NCI-H2107 treated with DMSO at 0.1 percent for 48 hours (cell line): ENCODE results near the gene GLRX5.

ENCODE experiments used
- DNase-seq: peaks from one replicate; lab custom pipeline; 2025; ENCODE audit not compliant: unreplicated experiment; lab: John Stamatoyannopoulos, UW

The GLRX5 gene

DNA sequence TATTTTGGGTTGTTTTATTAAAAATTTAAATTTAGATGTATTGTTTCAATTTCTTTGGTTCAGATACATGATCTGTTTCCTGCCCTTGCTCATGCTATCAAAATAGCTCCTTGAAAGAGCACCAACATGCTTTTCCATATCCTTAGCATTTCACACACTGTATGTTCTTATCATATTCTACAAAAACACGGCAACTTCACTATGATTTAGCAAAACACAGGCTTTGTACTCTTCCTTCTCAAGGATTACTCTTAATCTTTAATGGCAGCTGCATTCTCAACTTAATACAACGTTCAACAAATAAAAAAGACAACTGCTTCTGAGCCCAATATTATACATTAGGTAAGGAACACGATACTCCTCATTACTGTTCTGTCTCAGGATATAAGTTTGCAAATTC is 2.9 kb upstream of the GLRX5 start:
- DNase-seq = no peak

GRCh38 chr14:95533391-95533821 is 1.4 kb upstream of the GLRX5 start:
- DNase-seq = peak; percentile 72

DNA sequence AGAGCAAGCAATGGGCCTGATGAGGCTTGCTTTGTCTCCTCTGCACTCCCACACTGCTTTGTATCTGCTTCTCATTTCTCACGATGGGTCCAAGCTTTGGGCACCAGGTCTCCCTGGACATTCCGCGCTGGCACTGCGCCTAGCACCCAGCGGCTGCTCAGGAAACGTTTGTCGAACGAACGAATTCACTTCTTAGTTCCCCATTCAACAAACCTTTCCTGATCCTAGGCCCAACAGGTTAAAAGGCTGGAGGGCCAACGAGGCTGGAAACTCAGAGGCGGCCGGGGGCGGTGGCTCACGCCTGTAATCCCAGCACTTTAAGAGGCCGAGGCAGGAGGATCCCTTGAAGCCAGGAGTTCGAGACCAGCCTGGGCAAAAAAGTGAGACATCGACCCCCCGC is 1.0 kb upstream of the GLRX5 start:
- DNase-seq = no peak

GRCh38 chr14:95535226-95536021 is 574 bp downstream of the GLRX5 start:
- no peak for DNase-seq

DNA sequence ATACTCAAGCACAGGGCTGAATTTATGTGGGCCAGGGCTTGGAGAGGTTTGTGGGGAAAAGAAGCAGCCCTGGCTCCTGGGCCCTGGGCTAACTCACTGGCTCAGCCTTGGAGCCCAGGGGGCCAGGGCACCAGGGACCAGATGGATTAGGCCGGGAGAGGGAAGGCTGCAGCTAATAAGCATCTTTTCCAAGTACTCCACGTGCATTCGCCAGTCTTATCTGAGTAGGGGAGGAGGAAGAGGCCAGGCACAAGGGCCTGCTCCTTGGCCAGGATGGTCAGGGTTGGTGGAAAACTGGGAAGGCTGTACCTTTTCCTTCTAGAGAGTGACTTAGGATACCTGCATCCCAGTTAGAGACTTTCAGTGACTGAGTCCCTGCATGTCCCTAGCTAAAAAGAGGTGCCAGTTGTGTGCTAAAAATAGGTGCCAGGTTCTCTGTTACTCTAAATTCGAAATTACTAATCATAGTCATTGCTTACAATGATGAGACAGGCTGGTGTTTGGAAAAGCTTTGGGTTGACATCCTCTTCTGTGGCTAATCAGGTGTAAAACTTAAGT is 1.3 kb downstream of the GLRX5 start:
- DNase-seq = no peak

DNA sequence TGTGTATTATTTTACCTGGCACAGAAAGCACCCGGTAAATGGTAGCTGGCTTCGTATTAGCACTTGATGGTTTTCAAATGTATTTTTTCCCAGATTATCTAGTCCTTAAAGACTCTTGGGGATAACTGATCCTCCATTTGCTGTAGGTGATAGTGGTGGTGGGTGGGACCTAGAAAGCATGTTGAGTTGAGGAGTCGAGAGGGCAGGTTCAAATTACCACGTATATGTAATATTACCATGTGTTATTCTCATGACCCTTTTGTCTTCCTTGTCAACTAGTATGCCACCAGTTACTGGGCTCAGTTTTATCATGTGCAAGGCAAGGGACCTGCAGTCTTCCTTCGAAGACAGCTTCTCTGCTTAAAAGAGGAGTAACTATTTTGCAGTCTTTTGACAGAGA is 1.8 kb downstream of the GLRX5 start:
- DNase-seq = no peak

DNA sequence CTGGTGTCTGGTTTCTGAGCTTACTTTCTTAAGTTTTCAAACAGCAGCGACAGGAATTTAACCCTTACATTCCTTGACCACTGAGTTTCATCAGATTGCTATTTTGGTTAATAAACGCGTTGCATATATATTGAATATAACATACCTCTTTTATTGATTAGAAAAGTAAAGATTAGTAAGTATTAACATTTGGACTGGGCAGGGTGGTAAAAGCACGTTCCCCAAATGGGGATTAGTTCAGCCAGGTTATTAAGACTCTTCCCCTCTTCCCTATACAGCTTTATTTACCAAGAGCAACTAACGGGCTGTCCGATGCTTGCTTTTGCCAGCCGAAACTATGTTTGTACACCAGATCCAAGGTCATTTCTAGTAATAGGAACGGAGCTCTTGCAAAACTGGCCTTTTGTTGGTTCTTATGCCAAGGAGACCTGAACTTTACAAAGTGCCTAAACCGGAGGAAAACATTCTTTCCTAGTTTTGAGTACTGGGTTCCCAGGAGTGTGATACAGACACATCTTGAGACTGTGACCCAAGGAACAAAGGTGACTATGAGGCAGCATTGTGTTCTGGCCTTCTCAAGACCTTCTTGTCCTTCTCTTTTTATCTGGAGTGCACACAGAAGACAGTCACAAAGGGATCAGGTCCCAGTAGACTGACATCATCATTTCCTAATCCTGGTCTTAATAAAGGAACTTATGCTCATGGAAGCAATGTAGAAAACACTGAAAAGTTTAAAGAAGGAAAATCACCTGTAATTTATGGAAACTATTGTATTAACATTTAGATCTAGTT is 2.6 kb downstream of the GLRX5 start:
- DNase-seq = no peak

DNA sequence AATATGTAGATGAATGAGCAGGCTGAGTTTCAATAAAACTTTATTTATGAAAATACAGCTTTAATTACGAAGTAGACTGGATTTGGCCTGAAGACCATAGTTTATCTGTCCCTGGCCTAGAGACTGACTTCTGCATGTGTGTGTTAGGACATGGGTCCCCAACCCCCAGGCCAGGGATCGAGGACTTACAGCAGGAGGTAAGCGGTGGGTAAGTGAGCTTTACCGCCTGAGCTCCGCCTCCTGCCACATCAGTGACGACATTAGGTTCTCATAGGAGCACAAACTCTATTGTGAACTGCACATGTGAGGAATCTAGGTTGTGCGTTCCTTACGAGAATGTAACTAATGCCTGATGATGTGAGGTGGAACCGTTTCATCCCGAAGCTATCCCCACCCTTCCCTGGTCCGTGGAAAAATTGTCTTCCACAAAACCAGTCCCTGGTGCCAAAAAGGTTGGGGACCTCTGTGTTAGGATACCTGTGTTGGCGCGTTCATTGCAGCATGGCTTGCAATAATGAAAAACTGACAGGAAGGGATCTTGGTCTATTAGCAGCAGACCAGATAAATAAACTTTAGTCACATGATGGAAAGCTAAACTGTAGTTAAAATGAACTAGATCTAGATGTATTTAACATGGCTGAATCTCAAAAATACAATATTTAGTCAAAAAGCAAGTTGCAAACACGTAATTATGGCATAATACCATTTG is 4.1 kb downstream of the GLRX5 start:
- DNase-seq = no peak

GRCh38 chr14:95540236-95540855 is 5.5 kb downstream of the GLRX5 start:
- no peak for DNase-seq

GRCh38 chr14:95541346-95541745 is 6.5 kb downstream of the GLRX5 start:
- DNase-seq = no peak

DNA sequence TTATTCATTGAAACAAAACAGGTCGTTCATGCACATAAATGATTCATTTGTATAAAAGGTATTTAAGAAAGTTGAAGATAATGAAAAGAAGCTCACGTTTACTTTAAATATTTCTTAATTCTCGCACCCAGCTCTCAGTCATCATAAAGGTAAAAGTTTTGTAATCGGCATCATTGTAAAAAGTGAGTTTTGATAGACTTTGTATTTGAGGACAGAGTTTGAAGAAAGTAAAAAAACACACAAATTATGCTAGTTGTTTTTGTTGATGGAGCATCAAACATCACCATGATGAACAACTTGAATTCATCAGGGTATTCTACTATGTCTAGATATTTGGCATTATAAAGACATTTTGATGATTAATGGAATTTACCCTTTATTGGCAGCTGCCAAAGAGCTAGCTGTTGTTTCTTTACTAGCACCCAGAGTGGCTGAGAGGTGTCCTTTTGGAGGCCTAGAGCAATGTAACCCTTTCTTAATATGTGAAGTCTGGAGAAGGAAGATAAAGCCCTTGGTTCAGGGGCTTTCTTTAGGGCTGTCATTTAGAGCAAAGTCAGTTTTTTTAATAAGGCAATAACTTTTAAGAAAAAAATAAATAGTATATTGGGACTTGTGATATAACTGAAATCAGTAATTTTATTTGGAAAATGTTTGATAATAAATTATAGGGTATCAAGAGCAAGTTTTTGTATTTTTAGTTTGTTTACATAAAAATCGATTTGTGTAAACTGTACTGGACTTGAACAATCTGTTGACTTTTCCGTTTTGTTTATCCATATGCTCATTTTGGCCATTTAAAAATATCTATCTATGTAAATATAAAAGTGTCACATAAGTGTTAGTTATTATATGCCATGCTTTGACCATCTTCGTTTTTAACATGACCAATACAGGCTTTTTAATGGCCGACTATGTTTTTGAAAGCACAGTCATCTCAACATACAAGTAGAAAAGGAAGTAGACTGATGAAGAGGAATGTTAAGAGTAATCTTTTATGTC is 7.4 kb downstream of the GLRX5 start:
- DNase-seq = no peak

DNA sequence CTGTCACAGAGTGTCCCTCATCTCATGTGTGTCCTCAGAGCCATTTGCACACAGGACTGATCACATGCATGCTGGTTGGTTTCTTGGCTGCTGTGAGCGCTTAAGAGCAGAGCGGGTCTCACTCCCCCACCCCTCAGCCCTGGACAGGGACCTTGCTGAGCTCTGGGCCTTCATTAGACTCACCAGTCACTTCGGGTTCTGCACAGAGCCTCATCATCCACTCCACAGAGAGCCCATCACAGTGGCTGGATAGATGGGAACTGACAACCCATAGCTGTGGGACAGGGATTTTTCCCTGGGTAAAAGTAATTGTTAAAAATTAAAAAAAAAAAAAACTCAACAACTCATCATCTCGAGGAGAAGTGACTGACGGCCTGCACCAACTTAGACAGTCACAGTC is 8.2 kb downstream of the GLRX5 start:
- DNase-seq = no peak

DNA sequence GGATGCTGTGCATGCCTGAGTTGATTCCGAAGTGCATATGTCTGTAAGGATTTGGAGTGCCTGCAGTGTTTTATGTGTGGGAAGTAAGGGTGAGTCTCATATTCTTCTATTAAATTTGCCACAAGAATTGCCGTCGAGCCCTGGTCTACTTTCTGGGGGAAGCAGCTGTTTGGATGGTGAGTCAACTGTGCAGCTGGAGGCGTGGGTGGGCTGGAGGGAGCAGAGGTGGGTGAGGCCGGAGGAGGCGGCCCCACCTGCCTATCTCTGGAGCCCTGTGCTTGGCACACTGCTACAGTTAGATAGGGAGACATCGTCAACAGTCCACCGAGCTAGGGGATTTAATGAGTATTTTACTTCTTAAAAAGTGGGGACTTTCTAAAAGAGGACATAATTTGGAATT is 9.7 kb downstream of the GLRX5 start:
- DNase-seq = no peak

DNA sequence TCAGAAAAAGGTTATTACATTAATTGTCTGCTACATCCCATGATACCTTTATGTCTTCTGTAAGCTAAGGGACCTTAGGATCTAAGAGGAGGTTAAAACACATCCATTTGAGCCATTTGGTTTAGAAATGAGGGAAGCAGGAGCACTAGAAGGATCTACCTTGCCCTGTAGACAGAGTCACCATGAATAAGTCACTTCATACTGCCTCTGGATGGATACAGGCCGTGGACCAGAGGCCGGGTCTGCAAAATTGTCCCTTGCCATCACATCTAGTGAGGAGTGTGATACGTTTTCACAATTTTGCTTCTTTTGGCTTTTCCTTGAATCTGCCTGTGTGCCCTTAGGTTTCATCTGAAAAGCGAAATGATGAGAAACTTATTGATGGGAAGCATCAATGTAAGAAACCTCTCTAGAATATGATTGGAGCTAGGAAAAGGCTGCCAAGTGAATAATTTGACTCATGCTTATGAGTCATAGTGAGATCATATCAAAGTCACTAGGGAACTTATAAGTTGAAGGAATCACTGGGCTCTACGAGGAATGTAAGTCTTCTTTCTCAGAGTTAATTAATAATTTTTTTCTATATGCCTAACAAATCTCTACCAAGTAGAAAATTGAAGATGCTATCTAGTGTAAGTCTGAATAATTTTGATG is 10.8 kb downstream of the GLRX5 start:
- no peak for DNase-seq

GRCh38 chr14:95547272-95547625 is 12.4 kb downstream of the GLRX5 start:
- DNase-seq = no peak

DNA sequence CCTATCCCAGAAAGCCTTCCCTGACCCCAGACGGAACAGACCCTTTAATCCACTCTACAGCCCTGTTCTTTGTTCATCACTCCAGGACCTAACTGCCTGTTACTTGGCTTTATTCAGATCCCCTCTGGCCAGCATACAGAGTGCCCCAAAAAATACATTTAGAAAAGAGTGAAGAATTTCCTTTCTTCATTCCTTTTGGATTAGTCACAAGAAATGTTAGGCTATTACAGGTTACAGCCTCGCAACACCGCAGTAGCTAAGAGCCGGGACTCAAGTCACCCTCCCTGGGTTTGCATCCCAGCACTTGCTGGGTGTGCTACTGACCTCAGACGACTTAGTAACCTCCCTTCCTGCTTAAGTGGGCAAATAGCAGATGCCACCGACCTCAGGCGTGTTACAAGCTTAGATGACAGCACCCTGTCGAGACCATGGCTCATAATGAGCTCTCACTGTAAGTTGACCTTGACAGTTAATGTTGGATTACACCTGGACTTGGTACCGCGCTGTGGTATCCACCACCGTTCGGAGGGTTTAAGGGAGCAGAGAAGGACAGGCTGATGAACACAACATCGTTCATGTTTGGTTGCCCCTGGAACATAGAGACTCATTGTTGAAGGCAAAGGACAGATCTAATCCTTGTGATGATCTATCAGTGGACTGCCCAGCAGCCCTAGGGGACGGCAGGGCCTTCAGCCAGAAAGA is 12.9 kb downstream of the GLRX5 start:
- no peak for DNase-seq

GRCh38 chr14:95548328-95548929 is 13.6 kb downstream of the GLRX5 start:
- DNase-seq = no peak
